NCI-H748 treated with DMSO at 0.1 percent for 48 hours (cell line): Measurements from ENCODE around the gene CLDN22.

Experiments used
- DNase-seq: peaks from one replicate; lab custom pipeline; 2025; lab: John Stamatoyannopoulos, UW

The CLDN22 gene

GRCh38 chr4:183321516-183321915 lies 1.4 kb upstream of the CLDN22 start:
- DNase-seq: no peak

DNA sequence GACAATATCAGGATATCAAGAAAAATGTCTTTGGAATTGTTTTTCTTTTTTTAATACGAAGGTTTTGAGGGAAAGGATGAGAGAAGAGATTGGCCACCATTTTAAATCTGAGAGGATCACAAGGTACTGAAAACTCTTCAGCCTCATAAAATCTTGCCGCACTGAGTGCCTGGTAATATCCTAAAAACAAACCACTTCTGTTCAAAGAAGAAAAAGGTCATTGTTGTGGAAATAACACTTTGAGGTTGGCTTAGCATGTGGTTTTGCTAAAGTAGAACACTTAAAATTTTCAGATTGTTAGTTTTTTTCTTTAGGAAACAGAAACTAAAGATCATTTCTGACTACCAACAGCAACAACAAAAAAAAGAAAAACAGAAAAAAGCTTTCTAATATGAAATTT lies 1.0 kb upstream of the CLDN22 start:
- no peak for DNase-seq

- DNase-seq: no peak
Measured at GRCh38 chr4:183318656-183319055, 1.4 kb downstream of the CLDN22 start.

DNA sequence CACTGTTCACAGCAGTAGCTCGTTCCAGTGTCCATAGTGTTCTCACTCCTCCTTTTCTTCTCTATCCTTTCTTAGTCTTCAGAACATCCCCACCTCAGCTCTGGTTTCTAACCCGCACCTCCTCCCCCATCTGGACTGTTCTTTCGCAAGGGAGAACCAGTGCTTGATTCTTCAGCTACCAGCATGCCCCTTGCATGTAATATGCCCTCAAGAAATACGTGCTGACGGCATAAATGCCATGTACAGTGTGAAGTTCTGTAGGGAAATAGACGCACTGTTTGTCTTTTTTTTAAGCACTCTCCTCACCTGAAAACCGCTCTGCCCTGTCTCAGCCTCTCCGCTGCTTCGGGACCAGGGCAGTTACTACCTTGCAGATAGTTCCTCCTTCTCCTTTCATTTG lies 5.3 kb downstream of the CLDN22 start:
- DNase-seq: no peak

- no peak for DNase-seq
Measured at GRCh38 chr4:183314336-183314735, 5.7 kb downstream of the CLDN22 start.

DNA sequence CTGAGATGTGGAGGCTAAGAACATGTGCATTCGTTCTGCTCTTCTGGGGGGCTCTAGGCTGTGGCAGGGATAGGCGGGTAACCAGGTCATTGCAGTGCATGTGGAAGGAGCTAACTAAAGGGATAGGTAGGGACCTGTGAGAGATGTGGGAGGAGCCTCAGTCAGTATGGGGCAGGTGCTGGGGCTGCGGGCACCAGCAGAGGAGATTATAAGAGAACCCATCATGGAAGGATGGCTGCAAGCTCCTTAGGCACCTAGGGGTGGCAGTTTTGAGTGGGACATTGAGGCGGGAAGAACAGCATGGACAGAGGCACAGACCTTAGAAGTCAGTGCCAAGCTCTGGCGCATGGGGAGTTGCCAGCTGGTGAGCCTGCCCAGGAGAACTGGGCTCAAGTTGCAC lies 7.2 kb downstream of the CLDN22 start:
- no peak for DNase-seq

- DNase-seq: peak; percentile 44
Measured at GRCh38 chr4:183306811-183307210, 13.3 kb downstream of the CLDN22 start.

DNA sequence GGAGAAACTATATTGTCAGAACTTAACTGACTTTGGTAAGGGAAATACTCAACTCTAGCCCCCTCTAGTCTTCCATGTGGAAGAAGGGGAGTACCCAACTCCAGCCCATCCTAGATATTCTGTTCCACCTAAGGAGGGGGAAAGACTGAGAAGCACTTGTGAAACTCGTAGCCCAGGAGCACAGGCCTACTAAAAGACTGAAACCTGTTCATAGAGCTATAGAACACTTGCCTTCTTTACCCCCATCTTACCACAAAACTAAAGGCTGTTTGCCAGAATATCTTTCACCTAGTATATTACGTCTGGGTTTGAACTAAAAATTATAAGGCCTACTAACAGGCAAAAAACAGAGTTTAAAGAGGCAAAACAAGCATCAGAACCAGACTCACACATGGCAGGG lies 15.5 kb downstream of the CLDN22 start:
- no peak for DNase-seq

DNA sequence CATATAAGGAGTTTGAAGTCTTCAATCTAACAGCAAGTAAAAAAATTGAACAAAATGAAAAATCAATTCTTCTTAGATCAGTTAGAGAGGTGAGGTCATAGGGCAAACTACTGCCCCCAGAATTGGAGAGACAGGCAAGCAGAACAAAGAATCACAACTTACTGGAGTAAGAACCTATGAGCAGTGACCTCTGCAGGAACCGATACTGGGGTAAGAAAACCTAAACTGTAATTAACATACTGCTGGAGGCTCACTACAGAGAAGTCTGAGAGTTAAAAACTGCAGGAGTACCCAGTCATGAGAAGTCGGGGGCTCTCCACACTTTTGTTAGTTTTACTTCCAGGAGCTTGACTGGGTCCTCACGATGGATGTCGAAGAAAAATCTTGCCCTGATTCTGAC lies 16.0 kb downstream of the CLDN22 start:
- DNase-seq: no peak

GRCh38 chr4:183303301-183303700 lies 16.8 kb downstream of the CLDN22 start:
- DNase-seq: no peak

GRCh38 chr4:183300655-183301054 lies 19.4 kb downstream of the CLDN22 start:
- no peak for DNase-seq

DNA sequence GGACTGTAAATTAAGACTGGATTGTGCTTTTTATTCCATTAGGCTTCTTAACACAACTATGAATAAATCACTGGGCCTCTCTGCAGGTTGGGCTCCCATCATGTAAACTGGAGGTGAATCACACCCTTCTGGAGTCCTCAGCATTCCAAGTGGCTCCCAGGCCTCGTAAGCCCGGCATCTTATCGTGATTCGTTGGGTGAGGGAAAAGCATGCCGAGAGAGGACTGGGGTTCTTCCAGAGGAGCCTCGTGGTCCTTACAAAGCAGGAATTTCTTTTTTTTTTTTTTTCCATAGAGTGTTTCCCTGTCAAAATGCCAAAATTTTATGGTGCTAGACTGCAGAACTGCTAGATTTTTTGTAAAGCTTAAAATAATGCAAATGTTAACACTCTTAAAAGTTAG lies 20.0 kb downstream of the CLDN22 start:
- no peak for DNase-seq

DNA sequence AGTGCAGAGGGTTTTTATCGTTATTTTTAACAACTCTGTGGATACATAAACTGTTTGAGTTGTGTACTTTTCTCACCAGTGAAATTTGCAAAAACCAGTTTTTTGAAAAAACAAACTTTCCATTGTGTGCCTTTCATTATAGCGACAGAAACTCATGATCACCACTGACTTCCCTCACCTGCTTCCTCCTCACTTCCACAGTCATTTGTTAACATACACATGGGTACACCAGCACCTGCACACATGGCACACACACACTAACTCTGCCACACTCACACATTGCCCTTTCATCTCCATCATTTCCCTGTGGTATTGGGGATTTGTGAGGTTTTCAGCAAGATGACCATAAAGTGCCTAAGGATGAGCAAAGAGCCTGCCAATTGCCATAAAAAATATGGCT lies 20.6 kb downstream of the CLDN22 start:
- no peak for DNase-seq

DNA sequence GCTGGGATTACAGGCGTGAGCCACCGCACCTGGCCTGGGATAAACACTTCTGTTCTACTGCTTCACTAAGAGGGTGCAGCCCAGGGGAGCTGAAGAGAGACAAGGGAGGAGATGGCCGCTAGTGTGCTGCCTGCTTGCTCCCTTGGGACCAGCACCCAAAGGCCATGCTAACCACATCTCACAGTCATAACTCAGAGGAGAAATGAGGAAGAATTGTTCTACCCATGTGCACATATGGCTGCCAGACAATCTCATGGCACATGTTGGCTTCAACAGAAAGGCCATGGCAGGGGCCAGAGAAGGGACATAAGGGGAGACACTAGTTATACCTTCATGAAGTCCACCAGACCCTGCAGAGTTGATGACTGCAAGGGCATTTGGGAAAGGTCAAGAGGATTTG lies 22.4 kb downstream of the CLDN22 start:
- no peak for DNase-seq

GRCh38 chr4:183295711-183296110 lies 24.4 kb downstream of the CLDN22 start:
- DNase-seq: no peak

DNA sequence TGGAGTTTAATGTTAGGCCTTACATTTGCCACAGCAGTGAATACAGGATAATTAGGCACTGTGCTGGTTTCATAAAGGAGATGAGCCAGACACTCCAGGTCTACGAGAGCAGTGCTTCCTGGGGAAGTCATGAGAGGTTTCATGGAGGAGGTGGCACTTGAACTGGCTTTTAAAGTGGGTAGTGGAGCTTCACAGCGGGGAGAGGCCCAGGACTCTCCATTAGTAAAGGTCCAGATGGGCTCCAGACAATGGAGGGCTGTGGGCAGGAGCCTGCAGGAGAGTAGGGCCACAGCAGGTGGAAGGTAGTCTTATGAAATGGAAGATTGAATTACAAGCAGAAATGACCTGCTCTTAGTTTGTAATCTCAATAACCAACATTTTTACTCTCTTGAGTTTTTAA lies 29.0 kb downstream of the CLDN22 start:
- DNase-seq: no peak

DNA sequence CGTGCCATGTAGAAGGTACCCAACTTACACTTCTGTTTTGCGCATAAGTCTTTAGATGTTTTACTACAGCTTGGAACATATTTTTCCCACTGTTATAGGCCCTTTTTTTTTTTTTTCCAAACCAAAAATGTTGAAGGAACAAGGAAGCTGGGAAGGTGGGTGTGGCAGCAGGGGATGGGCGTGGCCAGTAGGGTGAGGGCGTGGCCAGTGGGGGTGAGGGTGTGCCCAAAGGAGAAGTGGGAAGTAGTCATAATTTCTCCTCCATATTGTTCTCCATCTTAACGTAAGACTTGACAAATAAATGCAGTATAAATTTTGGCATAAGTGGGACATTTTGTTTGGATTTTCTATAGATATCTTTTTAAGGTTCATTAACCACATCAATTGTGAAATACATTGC lies 30.4 kb downstream of the CLDN22 start:
- no peak for DNase-seq

DNA sequence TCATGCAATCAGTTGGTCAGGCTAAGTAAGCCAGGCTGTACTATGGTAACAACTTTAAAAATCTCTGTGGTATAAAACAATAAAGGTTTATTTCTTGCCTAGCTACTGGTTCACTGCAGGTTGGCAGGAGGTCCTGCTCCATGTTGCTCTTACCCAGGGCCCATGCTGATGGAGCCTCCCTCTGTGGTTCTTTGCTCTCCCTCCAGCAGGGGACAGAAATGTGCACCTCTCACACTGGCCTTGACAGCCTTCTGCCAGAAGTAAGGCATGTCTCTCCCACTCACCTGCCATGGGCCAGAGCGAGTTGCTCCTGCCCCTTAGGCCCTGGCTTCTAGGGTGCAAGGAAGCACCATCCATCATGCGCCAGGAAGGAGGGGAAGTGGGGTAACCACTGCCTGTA lies 31.1 kb downstream of the CLDN22 start:
- no peak for DNase-seq

- no peak for DNase-seq
Measured at GRCh38 chr4:183287677-183288076, 32.4 kb downstream of the CLDN22 start.

DNA sequence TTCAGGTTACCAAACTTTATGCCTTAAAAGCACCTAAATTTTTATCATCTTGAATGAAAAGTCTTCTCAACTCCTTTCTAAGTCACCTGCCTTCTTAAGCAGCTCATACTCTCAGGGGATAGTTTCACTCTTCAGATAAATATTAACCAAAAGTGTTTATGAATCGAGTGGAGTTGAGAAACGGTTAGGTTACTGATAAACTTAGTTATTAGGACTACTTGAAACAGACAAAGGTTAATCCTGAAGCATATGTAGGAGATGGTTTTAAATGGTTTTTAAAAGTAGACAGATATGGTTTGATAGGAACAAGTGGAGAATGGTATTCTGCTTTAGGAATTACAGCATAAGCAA lies 32.8 kb downstream of the CLDN22 start:
- no peak for DNase-seq

DNA sequence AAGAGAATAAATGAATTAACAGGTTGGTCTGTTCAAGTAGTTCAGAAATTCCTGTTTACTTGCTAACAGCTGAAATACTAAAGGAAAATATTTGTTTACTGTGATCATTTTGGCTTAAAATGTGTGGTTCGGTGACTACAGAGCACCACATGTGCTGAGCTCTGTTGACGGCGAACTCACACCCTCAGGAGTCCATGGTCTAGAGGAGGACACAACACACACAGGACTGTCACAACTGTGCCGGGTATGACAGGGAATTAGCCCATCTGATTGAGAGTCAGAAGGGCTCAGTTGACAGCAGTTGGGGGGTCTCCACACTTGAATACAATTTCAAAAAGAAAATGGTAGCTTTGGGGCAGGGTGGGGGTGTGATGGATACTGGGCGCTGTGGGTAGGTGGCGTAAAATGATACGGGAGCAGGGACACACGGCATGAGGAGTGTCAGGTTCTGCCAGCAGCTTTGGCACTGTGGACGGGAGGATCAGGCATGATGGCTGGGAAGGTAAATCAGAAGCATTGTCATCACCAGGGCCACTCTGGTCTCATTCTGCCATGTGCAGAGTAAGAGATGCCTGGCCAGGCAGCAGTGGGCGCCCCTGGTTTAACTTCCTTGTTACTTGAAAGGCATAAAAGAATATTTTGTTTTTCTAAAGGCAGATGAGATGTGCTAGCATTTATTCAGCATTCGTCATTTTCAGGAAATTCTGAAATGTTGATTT lies 33.3 kb downstream of the CLDN22 start:
- no peak for DNase-seq

- no peak for DNase-seq
Measured at GRCh38 chr4:183285886-183286285, 34.2 kb downstream of the CLDN22 start.

GRCh38 chr4:183284965-183285364 lies 35.1 kb downstream of the CLDN22 start:
- DNase-seq: no peak

DNA sequence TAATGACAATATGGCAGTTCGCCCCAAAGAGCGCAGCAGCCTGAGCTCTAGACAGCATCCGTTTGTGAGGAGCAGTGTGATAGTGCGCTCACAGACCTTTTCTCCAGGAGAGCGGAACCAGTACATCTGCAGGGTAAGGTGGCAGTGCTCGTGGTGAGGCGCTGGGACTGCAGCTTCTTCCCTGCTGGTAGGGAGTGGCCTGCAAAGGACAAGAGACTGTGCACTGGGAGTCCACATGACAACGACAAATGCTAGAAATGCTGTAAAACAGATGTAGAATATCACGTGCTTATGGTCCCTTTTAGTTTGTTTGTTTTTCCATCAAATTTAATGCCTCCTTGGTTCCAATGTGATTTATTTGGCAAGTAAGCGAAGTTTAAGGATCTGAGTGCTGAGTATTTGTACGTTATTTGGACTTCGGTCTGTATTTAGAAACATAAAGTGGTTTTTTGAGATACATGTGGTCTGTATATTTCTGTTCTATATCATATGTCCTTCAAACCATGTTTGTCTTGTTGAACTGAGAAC lies 35.8 kb downstream of the CLDN22 start:
- no peak for DNase-seq
